H1 (cell line): ENCODE results near the gene PLEKHN1. TPM values are rescaled to one million over a fixed set of nuclear protein-coding genes. Genes with fewer than 3 reads are reported as not detected.

Experiments used
- BRCA1 ChIP-seq: IDR thresholded peaks from 2 replicates; pipeline ENCODE4 v1.6.1; 2012; ENCODE audit warnings: low read depth, low read length, improper control_type of control experiment
- CHD7 ChIP-seq: fragments of 300-600 bp; sonication (generic); IDR thresholded peaks from 2 replicates; pipeline ENCODE4 v1.7.1; 2012; ENCODE audit warnings: low read length, moderate library complexity, mild to moderate bottlenecking, inconsistent platforms; ENCODE audit not compliant: insufficient replicate concordance
- CTCF ChIP-seq, 3 experiments: IDR thresholded peaks; 1 replicate in 2 of 3; 2 replicates in 1 of 3; pipeline versions ENCODE4 v1.5.1 to v1.6.1; 2011; ENCODE audit warnings: low read length in 3 of 3, mild to moderate bottlenecking in 3 of 3, inconsistent platforms in 2 of 3, low read depth in 1 of 3, moderate library complexity in 1 of 3; ENCODE audit not compliant: insufficient read depth in 1 of 3; ENCODE audit errors: control extremely low read depth in 1 of 3
- HDAC6 ChIP-seq: IDR thresholded peaks from one replicate; pipeline ENCODE4 v1.7.1; 2012; ENCODE audit warnings: low read depth, mild to moderate bottlenecking, inconsistent platforms, low read length, moderate library complexity
- KDM5A ChIP-seq: fragments of 200-600 bp; IDR thresholded peaks from 2 replicates; pipeline ENCODE4 v1.7.1; 2012; ENCODE audit warnings: mild to moderate bottlenecking, low read length, inconsistent platforms, mixed read lengths
- MAX ChIP-seq: IDR thresholded peaks from 2 replicates; pipeline ENCODE4 v1.6.1; 2012; ENCODE audit warnings: inconsistent platforms
- RBBP5 ChIP-seq: IDR thresholded peaks from 2 replicates; pipeline ENCODE4 v1.7.1; 2012; ENCODE audit warnings: low read depth, mild to moderate bottlenecking, inconsistent platforms, low read length, moderate library complexity, borderline replicate concordance
- RXRA ChIP-seq: IDR thresholded peaks from 2 replicates; pipeline ENCODE4 v1.6.1; 2011; ENCODE audit warnings: low read depth, mild to moderate bottlenecking, low read length, moderate library complexity; ENCODE audit not compliant: insufficient read depth
- SIX5 ChIP-seq: IDR thresholded peaks from 2 replicates; pipeline ENCODE4 v1.6.1; 2011; ENCODE audit warnings: mild to moderate bottlenecking, low read depth, low read length
- polyA plus RNA-seq, 7 experiments: library from polyadenylated mRNA; depleted of rRNA in 3 of 7; stranded (reverse) in 5 of 7; unstranded in 2 of 7; fragments of >200 nt in 5 of 7; fragments of 200-250 nt in 2 of 7; gene quantifications; 1 replicate in 5 of 7; 2 replicates in 1 of 7; 4 replicates in 1 of 7; pipeline versions ENCODE4 v1.2.1 to v1.2.3, GENCODE V29; 2011 to 2013; ENCODE audit warnings: missing spikeins in 2 of 7, mixed read lengths in 2 of 7
- total RNA-seq: library from RNA; stranded (reverse); fragmentation: NEBNext Ultra II Directional; extraction: Animal tissue kit (Norgen Biotek cat#: 25700); gene quantifications from 2 replicates; pipeline ENCODE4 v1.2.1, GENCODE V29; 2021

PLEKHN1 gene
- total and polyA plus RNA-seq, 2 of the 8 experiments (the other 6 are each of a cell fraction or from before 2014, with no cell fraction given): 0.39 to 1.5 TPM

- TF ChIP-seq CHD7: no peak
- TF ChIP-seq BRCA1: no peak
- no peak for TF ChIP-seq KDM5A
- TF ChIP-seq RBBP5: no peak
- TF ChIP-seq SIX5: no peak
- TF ChIP-seq RXRA: no peak
- TF ChIP-seq CTCF (IDR thresholded peaks at IDR 0.05; ENCODE audit: control extremely low read depth in 1 of 3, insufficient read depth in 1 of 3, low read depth in 1 of 3, low read length in 3 of 3): no peak
- TF ChIP-seq HDAC6: no peak
- TF ChIP-seq MAX: no peak
Observed at GRCh38 chr1:918353-918752, 47.9 kb upstream of the PLEKHN1 start (continued).
